Naive B cell (primary cell): ENCODE measurements around the gene VMAC. TPM values are rescaled to one million over a fixed set of nuclear protein-coding genes. Genes with fewer than 3 reads are reported as not detected.

Source experiments
- ATAC-seq, 2 donors: fragments of 150-1000 bp; cut with Tn5 transposase; 2 replicates each; pipeline ENCODE4 v1.10.0; 2021; ENCODE audit warnings: low read depth in 2 of 2, mild to moderate bottlenecking in 2 of 2, moderate library complexity in 2 of 2
- DNase-seq: peaks from one replicate; pipeline ENCODE4 v3.0.0; 2022
- H3K27ac Mint-ChIP-seq, 6 donors: one replicate each; pipeline ENCODE4 v1.8.0; 2020 to 2022; ENCODE audit warnings: mild to moderate bottlenecking in 6 of 6, mixed read lengths in 6 of 6, moderate library complexity in 5 of 6, inconsistent platforms in 2 of 6
- H3K27me3 Mint-ChIP-seq, 3 donors: one replicate each; pipeline ENCODE4 v1.8.0; 2021 to 2022; ENCODE audit warnings: mixed read lengths in 3 of 3, mild to moderate bottlenecking in 1 of 3
- H3K36me3 Mint-ChIP-seq, 2 donors: one replicate each; pipeline ENCODE4 v1.8.0; 2020 to 2022; ENCODE audit warnings: mixed read lengths in 2 of 2, inconsistent platforms in 1 of 2, mild to moderate bottlenecking in 1 of 2
- H3K4me1 Mint-ChIP-seq, 3 donors: one replicate each; pipeline ENCODE4 v1.8.0; 2020 to 2022; ENCODE audit warnings: mixed read lengths in 3 of 3, inconsistent platforms in 1 of 3, mild to moderate bottlenecking in 1 of 3, moderate library complexity in 1 of 3
- H3K4me3 Mint-ChIP-seq, 8 donors: one replicate each; pipeline ENCODE4 v1.8.0; 2020 to 2022; ENCODE audit warnings: mild to moderate bottlenecking in 8 of 8, mixed read lengths in 8 of 8, moderate library complexity in 8 of 8, inconsistent platforms in 2 of 8
- H3K9me3 Mint-ChIP-seq, 7 donors: one replicate each; pipeline ENCODE4 v1.8.0; 2020 to 2022; ENCODE audit warnings: mixed read lengths in 7 of 7, mild to moderate bottlenecking in 5 of 7, inconsistent platforms in 2 of 7, moderate library complexity in 1 of 7
- polyA plus RNA-seq, 6 donors: library from polyadenylated mRNA; unstranded; fragments of 300-500 nt; fragmentation: Illumina TruSeq; gene quantifications; one replicate each; pipeline ENCODE4 v1.2.3, GENCODE V29; 2021; ENCODE audit warnings: low read depth in 6 of 6

The VMAC gene
- polyA plus RNA-seq, 6 donors from 2014 or later: 5.1 to 6.8 (median 5.9) TPM

GRCh38 chr19:5918463-5919079, 13.9 kb downstream of the VMAC start:
- ATAC-seq (no peak), DNase-seq (no peak)
- Mint-ChIP-seq H3K27ac (no peak overlapping the region), H3K4me3 (no peak overlapping the region), H3K27me3 (no peaks in the 10 kb centered on the region), H3K36me3 (peaks cover 0 to 7% of the 10 kb centered on the region in 2 donors), H3K4me1 (peaks cover 0 to 5% (median 4%) of the 10 kb centered on the region in 3 donors), H3K9me3 (no peaks in the 10 kb centered on the region)

- no peaks in the 10 kb centered on the region for H3K9me3 Mint-ChIP-seq
- no peak overlapping the region for H3K4me3 Mint-ChIP-seq
- ATAC-seq: no peak
- H3K36me3 Mint-ChIP-seq: peaks cover 0 to 15% of the 10 kb centered on the region in 2 donors
- H3K4me1 Mint-ChIP-seq: peaks cover 0 to 5% (median 4%) of the 10 kb centered on the region in 3 donors
- no peak for DNase-seq
- no peaks in the 10 kb centered on the region for H3K27me3 Mint-ChIP-seq
- no peak overlapping the region for H3K27ac Mint-ChIP-seq
These were observed 17.0 kb downstream of the VMAC start for GRCh38 chr19:5921516-5922160.

DNA sequence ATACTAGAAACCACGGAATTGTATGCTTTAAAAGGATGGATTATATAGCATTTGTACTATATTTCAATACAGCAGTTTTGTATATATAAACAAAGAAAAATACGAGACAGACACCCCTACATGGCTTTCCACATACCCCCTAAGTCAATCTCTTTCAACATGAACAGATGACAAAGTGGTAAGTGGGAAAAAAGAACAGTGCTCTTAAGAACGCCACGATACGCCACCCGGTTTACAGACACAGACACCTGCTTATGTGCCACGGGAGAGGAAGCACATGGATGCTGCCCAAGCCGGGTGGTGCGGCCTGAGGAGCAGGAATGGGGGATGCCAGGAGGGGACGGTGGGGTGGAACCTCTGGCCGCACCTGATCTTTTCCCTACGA, 17.5 kb downstream of the VMAC start:
- peaks cover 0 to 15% of the 10 kb centered on the region in 2 donors for H3K36me3 Mint-ChIP-seq
- no peak for ATAC-seq

DNA sequence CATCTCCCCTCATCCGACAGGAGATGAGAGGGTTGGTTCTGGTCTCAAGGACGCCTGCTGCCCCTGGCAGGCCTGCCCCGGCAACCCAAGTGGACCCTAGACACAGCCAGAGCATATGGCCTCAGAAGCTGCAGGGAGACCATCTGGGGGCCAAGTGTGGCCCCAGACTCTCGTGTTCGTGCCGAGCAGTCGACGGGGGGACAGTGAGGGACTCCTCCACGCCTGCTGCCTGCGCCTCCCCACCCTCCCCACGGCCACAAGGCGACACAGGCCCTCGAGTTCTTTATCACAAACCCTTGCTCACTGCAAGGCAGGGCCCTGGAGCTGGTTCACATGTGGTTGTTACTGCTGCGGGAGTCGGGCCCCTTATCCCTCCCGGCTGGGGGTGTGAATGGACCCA, 18.7 kb downstream of the VMAC start:
- no peak overlapping the region for H3K27ac Mint-ChIP-seq
- H3K27me3 Mint-ChIP-seq: no peaks in the 10 kb centered on the region
- DNase-seq (no peak), ATAC-seq (no peak)
- no peak overlapping the region for H3K4me3 Mint-ChIP-seq
- no peaks in the 10 kb centered on the region for H3K9me3 Mint-ChIP-seq
- peaks cover 0 to 23% of the 10 kb centered on the region in 2 donors for H3K36me3 Mint-ChIP-seq
- peaks cover 4 to 13% (median 12%) of the 10 kb centered on the region in 3 donors for H3K4me1 Mint-ChIP-seq

More for the DNA sequence above, 17.5 kb downstream of the VMAC start:
- peak overlapping the region in 1 of 6 donors; percentile 50 for H3K27ac Mint-ChIP-seq
- no peaks in the 10 kb centered on the region for H3K27me3 Mint-ChIP-seq
- H3K9me3 Mint-ChIP-seq: no peaks in the 10 kb centered on the region
- H3K4me1 Mint-ChIP-seq: peaks cover 1 to 5% (median 4%) of the 10 kb centered on the region in 3 donors
- no peak for DNase-seq
- H3K4me3 Mint-ChIP-seq: no peak overlapping the region

GRCh38 chr19:5925830-5926427, 21.3 kb downstream of the VMAC start:
- Mint-ChIP-seq H3K4me1 (peaks cover 4 to 14% (median 12%) of the 10 kb centered on the region in 3 donors), H3K27ac (peak overlapping the region in 1 of 6 donors; percentile 20)

DNA sequence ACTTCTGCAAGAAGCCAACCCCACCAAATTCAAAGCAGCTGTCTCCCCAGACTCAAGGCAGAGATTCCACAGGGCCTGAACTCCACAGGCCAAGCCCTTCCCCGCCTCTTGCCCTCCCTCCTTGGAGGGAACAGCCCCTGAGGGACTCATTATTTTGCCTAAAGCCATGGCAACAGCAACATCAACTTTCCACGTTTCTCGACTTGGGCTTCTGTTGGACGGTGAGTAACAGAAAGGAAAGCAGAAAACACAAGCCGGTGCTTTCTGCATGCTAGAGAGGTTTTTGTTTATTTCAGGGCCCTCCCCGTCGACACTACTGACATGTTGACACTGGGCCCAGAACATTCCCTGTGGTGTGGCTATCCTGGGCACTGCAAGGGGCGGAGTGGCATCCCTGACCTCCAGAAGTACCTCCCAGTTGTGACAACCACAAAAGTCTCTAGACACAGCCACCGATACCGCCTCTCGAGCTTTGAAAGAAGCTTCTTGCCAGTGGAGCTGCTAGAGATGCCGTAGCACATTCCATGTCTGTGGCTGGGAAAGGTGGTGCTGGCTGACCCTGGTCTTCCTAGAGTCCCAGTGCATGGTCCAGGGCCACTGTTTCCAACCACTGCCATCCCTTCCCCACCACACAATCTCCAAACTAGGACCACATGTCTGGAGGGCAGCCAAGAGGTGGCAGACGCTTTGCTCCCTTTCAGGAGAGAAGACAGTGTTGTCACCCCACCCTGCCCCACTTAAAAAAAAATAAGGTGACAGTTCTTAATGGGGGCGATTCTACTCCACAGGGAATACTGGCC, 22.2 kb downstream of the VMAC start:
- no peak for DNase-seq
- no peak for ATAC-seq
- no peak overlapping the region for H3K4me3 Mint-ChIP-seq
- H3K27me3 Mint-ChIP-seq: no peaks in the 10 kb centered on the region
- H3K27ac Mint-ChIP-seq: no peak overlapping the region
- H3K9me3 Mint-ChIP-seq: no peaks in the 10 kb centered on the region
- H3K36me3 Mint-ChIP-seq: peaks cover 0 to 29% of the 10 kb centered on the region in 2 donors
- peaks cover 4 to 16% (median 14%) of the 10 kb centered on the region in 3 donors for H3K4me1 Mint-ChIP-seq

More at GRCh38 chr19:5925830-5926427, 21.3 kb downstream of the VMAC start:
- peaks cover 0 to 29% of the 10 kb centered on the region in 2 donors for H3K36me3 Mint-ChIP-seq
- no peak for ATAC-seq
- H3K27me3 Mint-ChIP-seq: no peaks in the 10 kb centered on the region
- no peaks in the 10 kb centered on the region for H3K9me3 Mint-ChIP-seq
- no peak for DNase-seq
- no peak overlapping the region for H3K4me3 Mint-ChIP-seq

- no peaks in the 10 kb centered on the region for H3K27me3 Mint-ChIP-seq
- peak overlapping the region in 3 of 6 donors; percentile 56 to 84 (median 61) for H3K27ac Mint-ChIP-seq
- peaks cover 0 to 29% of the 10 kb centered on the region in 2 donors for H3K36me3 Mint-ChIP-seq
- DNase-seq (peak; percentile 31), ATAC-seq (peak; percentile 86 to 90)
- H3K4me3 Mint-ChIP-seq: no peak overlapping the region
- peaks cover 4 to 16% (median 14%) of the 10 kb centered on the region in 3 donors for H3K4me1 Mint-ChIP-seq
- H3K9me3 Mint-ChIP-seq: no peaks in the 10 kb centered on the region
These were observed 22.8 kb downstream of the VMAC start for GRCh38 chr19:5927441-5927821.

DNA sequence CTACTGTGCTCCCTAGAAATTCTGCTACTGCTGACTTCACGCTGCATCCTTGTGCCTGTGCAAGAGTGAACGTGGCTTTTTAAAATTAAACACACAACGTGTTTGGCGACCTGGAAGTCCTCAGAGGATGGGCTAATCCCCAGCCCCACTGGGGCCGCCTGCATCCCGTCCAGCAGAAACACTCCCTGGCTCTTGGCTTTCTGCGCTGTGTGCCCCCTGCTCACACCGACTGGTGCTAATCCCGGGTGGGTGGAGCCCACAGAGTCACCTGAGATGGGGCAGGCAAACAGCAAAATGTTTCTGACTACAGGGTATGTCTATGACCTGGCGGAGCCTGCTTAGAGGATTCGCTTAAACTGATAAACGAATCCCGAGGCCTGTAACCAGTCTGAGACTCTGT, 24.5 kb downstream of the VMAC start:
- no peak for ATAC-seq
- Mint-ChIP-seq H3K27ac (peak overlapping the region in 1 of 6 donors; percentile 88), H3K4me3 (no peak overlapping the region), H3K27me3 (no peaks in the 10 kb centered on the region), H3K36me3 (peaks cover 0 to 22% of the 10 kb centered on the region in 2 donors), H3K4me1 (peaks cover 0 to 16% (median 11%) of the 10 kb centered on the region in 3 donors), H3K9me3 (no peaks in the 10 kb centered on the region)
- DNase-seq: no peak

- H3K36me3 Mint-ChIP-seq: peaks cover 0 to 18% of the 10 kb centered on the region in 2 donors
- no peak for DNase-seq
- no peak overlapping the region for H3K4me3 Mint-ChIP-seq
- no peaks in the 10 kb centered on the region for H3K9me3 Mint-ChIP-seq
- no peak for ATAC-seq
- no peak overlapping the region for H3K27ac Mint-ChIP-seq
- peaks cover 0 to 17% (median 11%) of the 10 kb centered on the region in 3 donors for H3K4me1 Mint-ChIP-seq
- no peaks in the 10 kb centered on the region for H3K27me3 Mint-ChIP-seq
These were observed 25.0 kb downstream of the VMAC start for GRCh38 chr19:5929625-5930024.

- H3K36me3 Mint-ChIP-seq: peaks cover 0 to 20% of the 10 kb centered on the region in 2 donors
- no peak overlapping the region for H3K27ac Mint-ChIP-seq
- peaks cover 0 to 17% (median 11%) of the 10 kb centered on the region in 3 donors for H3K4me1 Mint-ChIP-seq
- ATAC-seq: no peak
- H3K9me3 Mint-ChIP-seq: no peaks in the 10 kb centered on the region
- no peak for DNase-seq
- H3K27me3 Mint-ChIP-seq: no peaks in the 10 kb centered on the region
- no peak overlapping the region for H3K4me3 Mint-ChIP-seq
These were observed 26.6 kb downstream of the VMAC start for GRCh38 chr19:5931251-5931650.

GRCh38 chr19:5932146-5932545, 27.5 kb downstream of the VMAC start:
- no peak overlapping the region for H3K4me3 Mint-ChIP-seq
- DNase-seq: no peak
- peaks cover 0 to 24% of the 10 kb centered on the region in 2 donors for H3K36me3 Mint-ChIP-seq
- H3K4me1 Mint-ChIP-seq: peaks cover 0 to 15% (median 11%) of the 10 kb centered on the region in 3 donors
- H3K27me3 Mint-ChIP-seq: no peaks in the 10 kb centered on the region
- H3K9me3 Mint-ChIP-seq: no peaks in the 10 kb centered on the region
- no peak for ATAC-seq
- no peak overlapping the region for H3K27ac Mint-ChIP-seq

DNA sequence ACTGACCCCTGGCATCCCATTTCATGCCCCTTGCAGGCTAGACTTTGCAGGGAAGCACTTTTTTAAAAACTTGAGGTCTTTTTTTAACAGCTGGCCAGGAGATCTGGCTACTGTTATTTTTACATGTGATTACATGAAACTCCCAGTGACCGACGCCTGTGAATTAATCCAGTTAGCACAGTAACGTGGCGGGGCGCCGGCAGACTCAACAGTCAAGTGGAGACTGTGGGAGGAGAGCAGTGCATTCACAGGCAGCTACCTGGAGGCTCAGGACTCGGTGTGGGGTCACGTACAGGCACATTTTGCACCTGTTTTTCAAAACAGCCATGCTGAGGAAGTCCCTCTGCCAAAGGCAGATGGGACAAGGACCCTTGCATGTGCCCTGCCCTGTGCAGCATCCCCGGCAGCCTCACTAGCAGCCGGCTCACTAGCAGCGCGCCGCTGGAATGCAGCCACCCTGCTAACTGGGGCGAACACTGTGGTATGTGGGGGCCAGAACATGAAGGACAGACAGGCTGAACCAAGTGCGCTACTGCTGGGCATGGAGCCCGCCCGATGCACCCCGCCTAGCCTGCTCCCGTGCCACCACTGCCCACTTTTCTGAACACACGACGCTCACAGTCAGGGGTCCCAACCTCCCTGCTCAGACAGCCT, 28.1 kb downstream of the VMAC start:
- Mint-ChIP-seq H3K4me3 (no peak overlapping the region), H3K36me3 (peaks cover 0 to 21% of the 10 kb centered on the region in 2 donors), H3K4me1 (peaks cover 0 to 14% (median 10%) of the 10 kb centered on the region in 3 donors), H3K9me3 (no peaks in the 10 kb centered on the region), H3K27me3 (no peaks in the 10 kb centered on the region), H3K27ac (peak overlapping the region in 1 of 6 donors; percentile 74)
- DNase-seq (no peak), ATAC-seq (no peak)
